Neutrophil (primary cell): ENCODE data around the gene RTN3.
A peak's percentile ranks its signal among the peaks of the same experiment; 100 is the strongest.
"Not testable (repeated sequence)": the region's sequence is repeated elsewhere in the genome, so short reads cannot be mapped to it uniquely, and the experiment has no call there.

Experiments used
- H3K27ac ChIP-seq: fragments of 200-600 bp; sonication (generic); 2 replicates; pipeline ENCODE4 v1.5.1; 2016; ENCODE audit warnings: mild to moderate bottlenecking, moderate library complexity
- H3K27me3 ChIP-seq: fragments of 200-600 bp; sonication (generic); 2 replicates; pipeline ENCODE4 v1.6.0; 2016; ENCODE audit warnings: mild to moderate bottlenecking
- H3K36me3 ChIP-seq: fragments of 200-600 bp; sonication (generic); 2 replicates; pipeline ENCODE4 v1.5.1; 2017
- H3K4me1 ChIP-seq, 2 experiments: fragments of 200-600 bp in 1 of 2; sonication (generic) in 1 of 2; 1 replicate in 1 of 2; 2 replicates in 1 of 2; pipeline versions ENCODE4 v1.5.1 to v1.6.1; 2013 to 2016; ENCODE audit warnings: low read depth in 1 of 2, low read length in 1 of 2, mild to moderate bottlenecking in 1 of 2, moderate library complexity in 1 of 2; ENCODE audit not compliant: control insufficient read depth in 1 of 2, insufficient read depth in 1 of 2
- H3K4me3 ChIP-seq, 2 experiments: fragments of 200-600 bp in 1 of 2; sonication (generic) in 1 of 2; 1 replicate in 1 of 2; 2 replicates in 1 of 2; pipeline ENCODE4 v1.5.1; 2013 to 2016; ENCODE audit warnings: low read depth in 1 of 2, low read length in 1 of 2, mild to moderate bottlenecking in 1 of 2, moderate library complexity in 1 of 2
- H3K9me3 ChIP-seq: fragments of 200-600 bp; sonication (generic); 2 replicates; pipeline ENCODE4 v1.5.1; 2016
- CTCF ChIP-seq: fragments of 200-600 bp; sonication (generic); IDR thresholded peaks from 2 replicates; pipeline ENCODE4 v1.5.1; 2016; ENCODE audit warnings: antibody characterized with exemption

Gene RTN3

GRCh38 chr11:63769042-63769713 is 87.9 kb downstream of the RTN3 start:
- Histone ChIP-seq H3K36me3 (no peaks in the 10 kb centered on the region), H3K4me1 (peaks cover 15 to 23% of the 10 kb centered on the region in 2 experiments), H3K4me3 (peak overlapping the region; percentile 56 to 77), H3K9me3 (no peaks in the 10 kb centered on the region), H3K27ac (no peak overlapping the region), H3K27me3 (peaks cover 79% of the 10 kb centered on the region)
- TF ChIP-seq CTCF: no peak

GRCh38 chr11:63769714-63770455 is 88.6 kb downstream of the RTN3 start:
- Histone ChIP-seq H3K9me3 (no peaks in the 10 kb centered on the region), H3K4me3 (peak overlapping the region; percentile 56 to 77), H3K27ac (no peak overlapping the region), H3K4me1 (peaks cover 15 to 23% of the 10 kb centered on the region in 2 experiments), H3K36me3 (no peaks in the 10 kb centered on the region), H3K27me3 (peaks cover 84% of the 10 kb centered on the region)
- no peak for TF ChIP-seq CTCF

GRCh38 chr11:63770763-63771162 is 89.5 kb downstream of the RTN3 start:
- H3K4me1 ChIP-seq: peaks cover 15 to 23% of the 10 kb centered on the region in 2 experiments
- no peak for TF ChIP-seq CTCF
- H3K36me3 ChIP-seq: no peaks in the 10 kb centered on the region
- no peak overlapping the region for H3K4me3 ChIP-seq
- peaks cover 92% of the 10 kb centered on the region for H3K27me3 ChIP-seq
- H3K9me3 ChIP-seq: no peaks in the 10 kb centered on the region
- no peak overlapping the region for H3K27ac ChIP-seq

GRCh38 chr11:63771741-63772318 is 90.5 kb downstream of the RTN3 start:
- peaks cover 15 to 23% of the 10 kb centered on the region in 2 experiments for H3K4me1 ChIP-seq
- not testable (repeated sequence) for H3K9me3 ChIP-seq, H3K27ac ChIP-seq, H3K4me3 ChIP-seq, H3K36me3 ChIP-seq
- peaks cover 90% of the 10 kb centered on the region for H3K27me3 ChIP-seq

- no peak overlapping the region for H3K27ac ChIP-seq
- peaks cover 80% of the 10 kb centered on the region for H3K27me3 ChIP-seq
- no peak for TF ChIP-seq CTCF
- H3K4me1 ChIP-seq: peaks cover 0 to 5% of the 10 kb centered on the region in 2 experiments
- no peaks in the 10 kb centered on the region for H3K36me3 ChIP-seq
- H3K9me3 ChIP-seq: no peaks in the 10 kb centered on the region
- no peak overlapping the region for H3K4me3 ChIP-seq
These were observed 93.9 kb downstream of the RTN3 start for GRCh38 chr11:63775191-63775590.

GRCh38 chr11:63779039-63779438 is 97.7 kb downstream of the RTN3 start:
- no peak for TF ChIP-seq CTCF
- no peaks in the 10 kb centered on the region for H3K4me1 ChIP-seq
- H3K4me3 ChIP-seq: no peak overlapping the region
- no peaks in the 10 kb centered on the region for H3K36me3 ChIP-seq
- peaks cover 41% of the 10 kb centered on the region for H3K27me3 ChIP-seq
- H3K27ac ChIP-seq: no peak overlapping the region
- H3K9me3 ChIP-seq: no peaks in the 10 kb centered on the region
